Calu3 (cell line): Measurements from ENCODE around the gene CD93. TPM values are rescaled to one million over a fixed set of nuclear protein-coding genes. Genes with fewer than 3 reads are reported as not detected.

Source experiments
- BruUV-seq: library from RNA; stranded (reverse); fragments of 400-500 nt; replicated peaks from 2 replicates; lab custom pipeline; 2021; lab: Mats Ljungman, UMichigan
- CTCF ChIA-PET: fragments of 300-600 bp; sonication (Branson Sonifier 250); formaldehyde crosslinking; loops from one replicate; lab custom pipeline; 2022; ENCODE audit warnings: antibody characterized with exemption; lab: Charles Lee
- DNase-seq: peaks from one replicate; pipeline ENCODE4 v3.0.0; 2022
- H3K27ac Mint-ChIP-seq: one replicate; pipeline ENCODE4 v1.8.0; 2022; ENCODE audit warnings: mixed read lengths; ENCODE audit not compliant: unreplicated experiment
- H3K27me3 Mint-ChIP-seq: one replicate; pipeline ENCODE4 v1.8.0; 2022; ENCODE audit warnings: mixed read lengths; ENCODE audit not compliant: unreplicated experiment
- H3K36me3 Mint-ChIP-seq: one replicate; pipeline ENCODE4 v1.8.0; 2022; ENCODE audit warnings: mild to moderate bottlenecking, moderate library complexity, mixed read lengths; ENCODE audit not compliant: insufficient read depth, unreplicated experiment
- H3K4me1 Mint-ChIP-seq: one replicate; pipeline ENCODE4 v1.8.0; 2022; ENCODE audit warnings: mild to moderate bottlenecking, low read depth, mixed read lengths; ENCODE audit not compliant: unreplicated experiment
- H3K4me3 Mint-ChIP-seq: one replicate; pipeline ENCODE4 v1.8.0; 2022; ENCODE audit warnings: mild to moderate bottlenecking, low read depth, moderate library complexity, mixed read lengths; ENCODE audit not compliant: unreplicated experiment
- H3K9me3 Mint-ChIP-seq: one replicate; pipeline ENCODE4 v1.8.0; 2022; ENCODE audit warnings: low read depth, mixed read lengths; ENCODE audit not compliant: unreplicated experiment
- CTCF ChIP-seq: fragments of 200-600 bp; IDR thresholded peaks from one replicate; pipeline ENCODE4 v1.8.0; 2022; ENCODE audit warnings: antibody characterized with exemption; ENCODE audit not compliant: unreplicated experiment
- intact Hi-C: fragments of 100-400 bp; cut with micrococcal nuclease; formaldehyde crosslinking; loops from one replicate; pipeline ENCODE4 v1.10.0; 2022; ENCODE audit not compliant: unreplicated experiment
- total RNA-seq: library from RNA; stranded (reverse); gene quantifications from 2 replicates; pipeline ENCODE4 v1.2.3, GENCODE V29; 2022

The CD93 gene
- total RNA-seq, 1 experiment from 2014 or later, result not detected

DNA sequence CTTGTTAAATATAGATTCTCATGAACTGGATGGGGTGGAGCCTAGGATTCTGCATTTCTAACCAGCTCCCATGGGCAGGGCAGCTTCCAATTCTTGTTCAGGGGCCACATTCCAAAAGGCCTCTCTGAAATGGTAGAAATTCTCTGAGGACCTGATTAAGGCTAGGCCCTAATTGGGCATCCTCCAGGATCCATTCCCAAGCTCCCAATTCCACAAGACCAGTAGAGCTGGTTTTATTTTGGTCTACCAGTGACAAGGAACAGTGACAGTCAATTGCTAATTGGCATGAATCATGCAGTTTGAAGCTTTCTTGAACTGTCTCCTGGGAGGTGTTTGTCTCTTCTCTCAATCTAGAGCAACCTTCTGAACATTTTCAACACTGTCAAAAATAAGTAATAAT is 39.7 kb downstream of the CD93 start:
- intact Hi-C loops, result no loop called here
- Mint-ChIP-seq H3K4me1 (no peaks in the 10 kb centered on the region), H3K36me3 (no peaks in the 10 kb centered on the region), H3K9me3 (no peaks in the 10 kb centered on the region), H3K27me3 (peaks cover 51% of the 10 kb centered on the region), H3K27ac (no peak overlapping the region), H3K4me3 (no peak overlapping the region)
- no peak for TF ChIP-seq CTCF
- CTCF ChIA-PET, result no interaction called here
- no TSS peak for BruUV-seq
- no peak for DNase-seq

GRCh38 chr20:23043376-23043775 is 42.7 kb downstream of the CD93 start:
- Mint-ChIP-seq H3K4me3 (no peak overlapping the region), H3K27ac (no peak overlapping the region), H3K4me1 (no peaks in the 10 kb centered on the region), H3K9me3 (no peaks in the 10 kb centered on the region), H3K36me3 (no peaks in the 10 kb centered on the region), H3K27me3 (peaks cover 57% of the 10 kb centered on the region)
- no TSS peak for BruUV-seq
- TF ChIP-seq CTCF, result no peak
- intact Hi-C loops, result no loop called here
- CTCF ChIA-PET, result no interaction called here
- DNase-seq, result peak; percentile 8

DNA sequence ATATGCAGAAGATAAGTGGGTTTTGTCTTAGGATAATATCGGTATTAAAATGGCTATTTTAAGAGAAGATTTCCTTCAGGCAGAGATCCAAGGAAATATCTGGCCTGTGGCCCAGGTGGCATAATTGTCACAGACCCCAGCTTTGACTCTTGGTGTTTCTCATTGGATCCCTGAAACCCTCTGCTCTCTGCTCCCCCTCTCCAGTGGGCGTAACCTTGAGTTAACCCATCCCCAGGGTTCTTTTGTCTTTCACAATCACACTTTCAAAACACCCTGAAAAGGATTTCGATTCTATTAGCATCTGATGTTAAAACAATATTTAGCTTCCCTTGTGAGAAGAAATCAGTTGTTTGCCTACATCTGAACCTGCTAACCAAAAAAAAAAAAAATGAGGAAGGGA is 43.9 kb downstream of the CD93 start:
- H3K4me1 Mint-ChIP-seq, result no peaks in the 10 kb centered on the region
- intact Hi-C loops, result no loop called here

DNA sequence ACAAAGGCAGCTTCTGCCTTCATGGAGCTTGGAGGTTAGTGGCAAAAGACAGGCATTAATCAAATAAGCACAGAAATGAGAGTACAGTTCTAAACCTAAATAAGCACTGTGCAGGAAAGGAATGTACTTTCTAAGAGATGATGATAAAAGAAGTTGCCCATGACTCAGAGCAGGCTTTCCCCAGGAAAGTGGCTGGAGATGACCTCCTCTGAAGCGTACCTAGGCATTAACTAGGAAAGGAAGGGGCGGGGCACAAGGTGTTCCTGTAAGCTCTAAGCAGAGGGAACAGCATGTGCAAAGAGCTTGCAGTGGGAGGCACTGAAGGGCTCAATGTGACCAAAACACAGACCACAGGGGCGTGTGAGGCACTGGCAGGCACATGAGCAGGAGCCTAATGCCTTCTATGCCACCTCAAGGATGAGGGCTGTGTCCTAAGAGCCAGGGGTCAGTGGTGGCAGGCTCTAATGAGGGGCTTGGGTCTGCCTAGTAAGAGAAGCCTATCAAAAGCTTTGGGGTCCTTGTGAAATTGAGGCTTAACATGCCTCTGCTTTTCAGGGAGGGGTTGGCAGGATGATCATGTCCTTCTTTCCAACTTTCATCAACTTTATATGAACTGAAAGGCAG is 46.1 kb downstream of the CD93 start:
- TF ChIP-seq CTCF, result no peak
- Mint-ChIP-seq H3K9me3 (no peaks in the 10 kb centered on the region), H3K36me3 (no peaks in the 10 kb centered on the region), H3K4me3 (no peak overlapping the region), H3K27ac (no peak overlapping the region), H3K27me3 (peaks cover 45% of the 10 kb centered on the region), H3K4me1 (no peaks in the 10 kb centered on the region)
- CTCF ChIA-PET, result no interaction called here
- intact Hi-C loops, result no loop called here
- DNase-seq, result no peak
- BruUV-seq, result no TSS peak

More for the DNA sequence above, 43.9 kb downstream of the CD93 start:
- Mint-ChIP-seq H3K9me3 (no peaks in the 10 kb centered on the region), H3K36me3 (no peaks in the 10 kb centered on the region), H3K27me3 (peaks cover 53% of the 10 kb centered on the region), H3K4me3 (no peak overlapping the region), H3K27ac (no peak overlapping the region)
- TF ChIP-seq CTCF, result no peak
- CTCF ChIA-PET, result no interaction called here
- DNase-seq, result no peak
- BruUV-seq, result no TSS peak
